Thyroid gland (tissue), 4 donors: ENCODE results near the gene PGS1.

ENCODE experiments used
- CTCF ChIP-seq, 6 experiments: fragments of 200-600 bp in 3 of 6; fragments of 450-650 bp in 3 of 6; sonication (generic) in 3 of 6; IDR thresholded peaks; one replicate each; pipeline ENCODE4 v1.5.1; 2016 to 2019; ENCODE audit warnings: antibody characterized with exemption in 6 of 6, mild to moderate bottlenecking in 2 of 6, inconsistent platforms in 1 of 6, moderate library complexity in 1 of 6
- POLR2A ChIP-seq, 2 donors: fragments of 450-650 bp; IDR thresholded peaks; one replicate each; pipeline ENCODE4 v1.6.1; 2017; ENCODE audit warnings: antibody characterized with exemption in 2 of 2, mild to moderate bottlenecking in 2 of 2, moderate library complexity in 1 of 2

- TF ChIP-seq POLR2A (IDR thresholded peaks at IDR 0.05) (no peak), CTCF (IDR thresholded peaks at IDR 0.05) (no peak)
These were observed 93.2 kb downstream of the PGS1 start for GRCh38 chr17:78471635-78472034.
